H1 (cell line): ENCODE measurements around the gene PTBP3. TPM values are rescaled to one million over a fixed set of nuclear protein-coding genes. Genes with fewer than 3 reads are reported as not detected.

Experiments
- CTCF ChIA-PET: fragments of 300-600 bp; sonication (Branson Sonifier 250); formaldehyde crosslinking; loops from one replicate; lab custom pipeline; 2021; ENCODE audit not compliant: partially characterized antibody; lab: Charles Lee
- POLR2A ChIA-PET: fragments of 300-600 bp; sonication (Branson Sonifier 250); formaldehyde crosslinking; loops from one replicate; lab custom pipeline; 2021; ENCODE audit warnings: inconsistent platforms; ENCODE audit not compliant: partially characterized antibody; lab: Charles Lee
- DNase-seq, 2 experiments: peaks; one replicate each; pipeline versions ENCODE4 v3.0.0 to v3.0.0-alpha.2; 2010 to 2022; ENCODE audit warnings: low spot score in 2 of 2, low read depth in 1 of 2, mixed read lengths in 1 of 2
- FAIRE-seq: peaks from 2 replicates; lab custom pipeline; 2011; peaks lifted over from hg19 to GRCh38; lab: Jason Lieb, UNC
- H2AFZ ChIP-seq: 2 replicates; pipeline ENCODE4 v1.8.1; 2012; ENCODE audit warnings: low read length, inconsistent platforms
- H2AK5ac ChIP-seq: 2 replicates; pipeline ENCODE4 v1.6.1; 2013; ENCODE audit warnings: low read depth, low read length
- H2BK120ac ChIP-seq: replicated peaks from 2 replicates; pipeline ENCODE3; 2013; ENCODE audit warnings: low read depth, low read length, inconsistent platforms
- H2BK12ac ChIP-seq: 2 replicates; pipeline ENCODE4 v1.6.1; 2013; ENCODE audit warnings: low read depth, low read length
- H2BK15ac ChIP-seq: 2 replicates; pipeline ENCODE4 v1.6.1; 2013; ENCODE audit warnings: low read length
- H2BK20ac ChIP-seq: 2 replicates; pipeline ENCODE4 v1.6.1; 2013; ENCODE audit warnings: low read length
- H2BK5ac ChIP-seq: 2 replicates; pipeline ENCODE4 v1.6.1; 2013; ENCODE audit warnings: low read depth, low read length
- H3K14ac ChIP-seq: 2 replicates; pipeline ENCODE4 v1.6.1; 2013; ENCODE audit warnings: inconsistent platforms; ENCODE audit not compliant: insufficient read length
- H3K18ac ChIP-seq: 2 replicates; pipeline ENCODE4 v1.6.1; 2013; ENCODE audit warnings: low read length; ENCODE audit errors: extremely low read depth
- H3K23ac ChIP-seq: 2 replicates; pipeline ENCODE4 v1.6.1; 2013; ENCODE audit warnings: inconsistent platforms; ENCODE audit not compliant: insufficient read length
- H3K23me2 ChIP-seq: 2 replicates; pipeline ENCODE4 v1.6.1; 2013; ENCODE audit warnings: low read depth, low read length
- H3K27ac ChIP-seq: 2 replicates; pipeline ENCODE4 v1.6.1; 2011; ENCODE audit warnings: low read depth, low read length, inconsistent platforms
- H3K27me3 ChIP-seq, 4 experiments: replicated peaks in 1 of 4; 1 replicate in 1 of 4; 2 replicates in 3 of 4; pipeline versions ENCODE4 v1.6.1 to v1.8.1; 2011 to 2013; ENCODE audit warnings: low read length in 3 of 4, mild to moderate bottlenecking in 3 of 4, inconsistent platforms in 2 of 4, mixed read lengths in 2 of 4, moderate library complexity in 1 of 4; ENCODE audit not compliant: control insufficient read depth in 3 of 4, insufficient read depth in 3 of 4; ENCODE audit errors: extremely low read depth in 1 of 4
- H3K36me3 ChIP-seq, 4 experiments: 2 replicates each; pipeline versions ENCODE4 v1.6.1 to v1.8.1; 2011 to 2013; ENCODE audit warnings: mild to moderate bottlenecking in 4 of 4, low read length in 3 of 4, moderate library complexity in 2 of 4, control low read depth in 1 of 4, inconsistent platforms in 1 of 4; ENCODE audit not compliant: insufficient read depth in 4 of 4, control insufficient read depth in 2 of 4
- H3K4ac ChIP-seq: replicated peaks from 2 replicates; pipeline ENCODE3; 2013; ENCODE audit warnings: low read length, low read depth, mixed read lengths, inconsistent platforms; ENCODE audit not compliant: insufficient read length
- H3K4me1 ChIP-seq, 4 experiments: replicated peaks in 1 of 4; 1 replicate in 1 of 4; 2 replicates in 3 of 4; pipeline versions ENCODE4 v1.6.1 to v1.8.1; 2011 to 2013; ENCODE audit warnings: low read length in 3 of 4, inconsistent platforms in 2 of 4, mixed read lengths in 1 of 4; ENCODE audit not compliant: insufficient read depth in 4 of 4, control insufficient read depth in 3 of 4
- H3K4me2 ChIP-seq, 2 experiments: 2 replicates each; pipeline versions ENCODE4 v1.6.1 to v1.8.1; 2011 to 2013; ENCODE audit warnings: low read depth in 2 of 2, low read length in 2 of 2, control low read depth in 1 of 2, inconsistent platforms in 1 of 2, mild to moderate bottlenecking in 1 of 2; ENCODE audit not compliant: insufficient read depth in 1 of 2
- H3K4me3 ChIP-seq, 4 experiments: fragments of 200-600, 300-600 bp in 1 of 4; sonication (generic), shearing (Covaris generic), sonication (Bioruptor Twin) in 1 of 4; 2 replicates each; pipeline versions ENCODE4 v1.5.1 to v1.8.1; 2011 to 2016; ENCODE audit warnings: low read length in 4 of 4, low read depth in 3 of 4, control low read depth in 2 of 4, inconsistent platforms in 2 of 4, mild to moderate bottlenecking in 2 of 4, mixed read lengths in 1 of 4, moderate library complexity in 1 of 4; ENCODE audit not compliant: insufficient read depth in 2 of 4; ENCODE audit errors: extremely low read depth in 1 of 4
- H3K56ac ChIP-seq: replicated peaks from 2 replicates; pipeline ENCODE3; 2013; ENCODE audit warnings: low read depth, mild to moderate bottlenecking, mixed read lengths, low read length, inconsistent platforms; ENCODE audit not compliant: insufficient read length
- H3K79me1 ChIP-seq: 2 replicates; pipeline ENCODE4 v1.6.1; 2013; ENCODE audit warnings: low read depth, low read length, control low read depth
- H3K79me2 ChIP-seq, 2 experiments: 2 replicates each; pipeline versions ENCODE4 v1.6.1 to v1.8.1; 2012 to 2013; ENCODE audit warnings: low read length in 2 of 2, mild to moderate bottlenecking in 2 of 2, inconsistent platforms in 1 of 2; ENCODE audit not compliant: insufficient read depth in 2 of 2, control insufficient read depth in 1 of 2
- H3K9ac ChIP-seq, 4 experiments: replicated peaks in 1 of 4; 1 replicate in 1 of 4; 2 replicates in 3 of 4; pipeline versions ENCODE4 v1.6.1 to v1.8.1; 2011 to 2013; ENCODE audit warnings: low read depth in 3 of 4, low read length in 3 of 4, control low read depth in 2 of 4, mild to moderate bottlenecking in 2 of 4, moderate library complexity in 2 of 4, inconsistent platforms in 1 of 4; ENCODE audit errors: extremely low read depth in 1 of 4
- H3K9me3 ChIP-seq, 2 experiments: 2 replicates each; pipeline versions ENCODE4 v1.6.1 to v1.8.1; 2012 to 2013; ENCODE audit warnings: mild to moderate bottlenecking in 2 of 2, moderate library complexity in 2 of 2, control low read depth in 1 of 2, inconsistent platforms in 1 of 2, low read depth in 1 of 2, low read length in 1 of 2, mixed read lengths in 1 of 2; ENCODE audit not compliant: insufficient read depth in 2 of 2
- H4K20me1 ChIP-seq, 2 experiments: replicated peaks in 1 of 2; 2 replicates each; pipeline versions ENCODE3 to v1.8.1; 2011 to 2013; ENCODE audit warnings: inconsistent platforms in 2 of 2, low read length in 2 of 2, mild to moderate bottlenecking in 1 of 2; ENCODE audit not compliant: insufficient read depth in 2 of 2, control insufficient read depth in 1 of 2
- H4K5ac ChIP-seq: 2 replicates; pipeline ENCODE4 v1.6.1; 2013; ENCODE audit warnings: low read length, low read depth, mixed read lengths, inconsistent platforms; ENCODE audit not compliant: insufficient read length
- H4K8ac ChIP-seq: 2 replicates; pipeline ENCODE4 v1.8.0; 2013; ENCODE audit warnings: mild to moderate bottlenecking, moderate library complexity, low read length, inconsistent platforms; ENCODE audit not compliant: insufficient read depth; ENCODE audit errors: extremely low read depth
- H4K91ac ChIP-seq: replicated peaks from 2 replicates; pipeline ENCODE3; 2013; ENCODE audit warnings: low read length, mixed read lengths, inconsistent platforms; ENCODE audit not compliant: insufficient read length
- CBX5 ChIP-seq: fragments of 300-800, 300-1000 bp; sonication (generic); IDR thresholded peaks from 2 replicates; pipeline ENCODE4 v1.7.1; 2016; ENCODE audit warnings: antibody characterized with exemption, low read length, low read depth
- GABPA ChIP-seq: IDR thresholded peaks from 2 replicates; pipeline ENCODE4 v1.6.1; 2011; ENCODE audit warnings: mild to moderate bottlenecking, low read length, moderate library complexity, borderline replicate concordance; ENCODE audit not compliant: insufficient read depth
- JUN ChIP-seq: IDR thresholded peaks from 2 replicates; pipeline ENCODE4 v1.6.1; 2011; ENCODE audit warnings: low read depth, mild to moderate bottlenecking, improper control_type of control experiment, low read length
- RFX5 ChIP-seq: IDR thresholded peaks from 2 replicates; pipeline ENCODE4 v1.6.1; 2011; ENCODE audit warnings: low read depth, low read length, improper control_type of control experiment, borderline replicate concordance
- RNF2 ChIP-seq: fragments of 200-900, 300-1000 bp; sonication (generic); IDR thresholded peaks from 2 replicates; pipeline ENCODE4 v1.7.1; 2016; ENCODE audit warnings: borderline replicate concordance, low read depth, mild to moderate bottlenecking, antibody characterized with exemption, low read length; ENCODE audit not compliant: poor library complexity, severe bottlenecking; ENCODE audit errors: missing control alignments
- SP2 ChIP-seq: IDR thresholded peaks from 2 replicates; pipeline ENCODE4 v1.6.1; 2012; ENCODE audit warnings: mild to moderate bottlenecking, low read length, inconsistent platforms
- TCF12 ChIP-seq: IDR thresholded peaks from 2 replicates; pipeline ENCODE4 v1.6.1; 2011; ENCODE audit warnings: low read depth, mild to moderate bottlenecking, low read length
- WGBS, 2 experiments: shearing (Covaris generic) in 1 of 2; methylation state at CpG; one replicate each; pipeline versions ENCODE4 v1.1.6 to v1.1.7; 2013 to 2015; ENCODE audit warnings: low lambda C conversion rate in 2 of 2, mixed read lengths in 2 of 2, inconsistent platforms in 1 of 2, low coverage in 1 of 2, missing lambda C conversion rate in 1 of 2; ENCODE audit not compliant: insufficient replicate concordance in 2 of 2, insufficient coverage in 1 of 2, insufficient read length in 1 of 2; ENCODE audit errors: extremely low coverage in 1 of 2, missing lambda C conversion rate in 1 of 2; 5-methylcytosine and 5-hydroxymethylcytosine counted together
- polyA plus RNA-seq, 7 experiments: library from polyadenylated mRNA; depleted of rRNA in 3 of 7; stranded (reverse) in 5 of 7; unstranded in 2 of 7; fragments of >200 nt in 5 of 7; fragments of 200-250 nt in 2 of 7; gene quantifications; 1 replicate in 5 of 7; 2 replicates in 1 of 7; 4 replicates in 1 of 7; pipeline versions ENCODE4 v1.2.1 to v1.2.3, GENCODE V29; 2011 to 2013; ENCODE audit warnings: missing spikeins in 2 of 7, mixed read lengths in 2 of 7
- total RNA-seq: library from RNA; stranded (reverse); fragmentation: NEBNext Ultra II Directional; extraction: Animal tissue kit (Norgen Biotek cat#: 25700); gene quantifications from 2 replicates; pipeline ENCODE4 v1.2.1, GENCODE V29; 2021

PTBP3 gene
- total and polyA plus RNA-seq, 2 of the 8 experiments (the other 6 are each of a cell fraction or from before 2014, with no cell fraction given), result 51.0 to 124 TPM

DNA sequence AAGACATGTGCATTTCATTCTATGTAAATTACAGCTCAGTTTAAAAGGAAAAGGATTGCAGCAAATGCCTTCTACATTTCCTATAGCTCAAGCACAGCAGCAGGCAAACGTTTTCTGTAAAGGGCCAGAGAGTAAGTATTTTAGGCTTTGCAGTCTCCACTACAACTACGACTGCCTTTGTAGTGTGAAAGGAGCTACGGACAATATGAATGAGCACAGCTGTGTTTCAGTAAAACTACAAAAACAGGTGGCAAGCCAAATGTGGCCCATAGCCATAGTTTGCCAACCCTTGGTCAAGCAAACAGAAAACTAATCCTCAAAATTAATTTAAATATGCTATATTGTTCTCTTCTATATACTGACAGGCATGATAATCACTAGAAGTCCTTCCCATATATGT, 7.2 kb downstream of the PTBP3 start:
- no peak overlapping the region for H3K18ac ChIP-seq
- H2AK5ac ChIP-seq, result no peak overlapping the region
- H3K14ac ChIP-seq, result no peak overlapping the region
- peaks cover 0 to 6% (median 0%) of the 10 kb centered on the region in 4 experiments; a peak in 2 of 7 replicates for H3K4me1 ChIP-seq
- no peak overlapping the region for H4K91ac ChIP-seq
- POLR2A ChIA-PET, result interaction anchor here (1.6 kb wide), 1 partner anchor 53 kb away, joined by 4 read pairs; the partner anchor contains the start of gene HSDL2
- CTCF ChIA-PET, result interaction anchor here (0.6 to 2.6 kb wide), 6 partner anchors 14 to 228 kb away, joined by 3 to 9 read pairs (median 4); no protein-coding TSS in a partner anchor
- H2BK5ac ChIP-seq, result no peak overlapping the region
- H3K79me2 ChIP-seq, result peaks cover 22 to 98% of the 10 kb centered on the region in 2 experiments
- no peak overlapping the region for H3K56ac ChIP-seq
- H3K4ac ChIP-seq, result no peak overlapping the region
- H2AFZ ChIP-seq, result no peak overlapping the region
- peaks cover 5 to 15% of the 10 kb centered on the region in 2 experiments for H4K20me1 ChIP-seq
- no peak overlapping the region for H4K8ac ChIP-seq
- no peak overlapping the region for H2BK120ac ChIP-seq
- H4K5ac ChIP-seq, result no peak overlapping the region
- H2BK12ac ChIP-seq, result no peak overlapping the region
- H3K27me3 ChIP-seq, result no peaks in the 10 kb centered on the region
- no peak overlapping the region for H3K27ac ChIP-seq
- no peaks in the 10 kb centered on the region; the same call in 1 of the 2 replicates for H3K23me2 ChIP-seq
- H3K4me2 ChIP-seq, result no peak overlapping the region
- no peak overlapping the region for H3K23ac ChIP-seq
- no peak overlapping the region for H2BK20ac ChIP-seq
- H3K36me3 ChIP-seq, result no peaks in the 10 kb centered on the region
- WGBS, 2 experiments, result 73% methylated on average over 3 of the region's 3 CpGs; no CpG with 5 or more reads in 1 of the 2 experiments
- no peaks in the 10 kb centered on the region for H3K9me3 ChIP-seq
- H2BK15ac ChIP-seq, result no peak overlapping the region
- H3K9ac ChIP-seq, result no peak overlapping the region
- TF ChIP-seq TCF12 (no peak), SP2 (no peak), JUN (no peak), CBX5 (no peak), GABPA (no peak), RNF2 (no peak), RFX5 (no peak)
- TF ChIP-seq, all 59 proteins: peak for 0
- FAIRE-seq, result no peak
- H3K4me3 ChIP-seq, result no peak overlapping the region
- H3K79me1 ChIP-seq, result peaks cover 6% of the 10 kb centered on the region
- DNase-seq, result no peak
